ENCODE data around the gene KAZN.

DNA sequence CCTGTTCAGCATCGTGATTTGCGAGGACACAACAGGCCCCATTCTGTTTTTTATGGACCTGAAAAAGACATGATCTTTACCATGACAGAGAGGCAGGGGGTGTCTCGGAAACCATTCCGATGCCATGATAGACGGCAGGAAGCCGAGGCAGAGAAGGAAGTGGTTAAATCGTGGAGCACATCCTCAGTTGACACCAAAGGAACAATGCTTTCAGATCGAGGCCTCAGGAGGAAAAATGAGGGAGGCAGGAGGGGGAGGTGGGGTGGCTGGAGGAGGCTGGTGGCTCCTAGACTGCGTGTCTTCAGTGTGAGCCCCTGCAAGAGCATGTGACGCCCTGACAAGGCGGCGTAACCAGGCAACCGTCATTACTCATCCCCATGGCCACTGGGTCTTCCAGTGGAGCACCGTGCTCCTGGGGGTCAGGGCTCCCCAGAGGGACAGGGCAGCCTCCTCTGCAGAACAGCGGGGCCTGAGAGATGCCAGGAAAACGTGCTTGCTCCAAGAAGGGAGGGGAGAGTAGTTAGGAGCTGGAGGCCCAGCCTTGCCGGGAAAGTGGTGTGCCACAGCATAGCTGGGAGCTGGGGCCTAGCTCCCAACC, 382.2 kb downstream of the KAZN start:
- TF ChIP-seq, protein P1, sequence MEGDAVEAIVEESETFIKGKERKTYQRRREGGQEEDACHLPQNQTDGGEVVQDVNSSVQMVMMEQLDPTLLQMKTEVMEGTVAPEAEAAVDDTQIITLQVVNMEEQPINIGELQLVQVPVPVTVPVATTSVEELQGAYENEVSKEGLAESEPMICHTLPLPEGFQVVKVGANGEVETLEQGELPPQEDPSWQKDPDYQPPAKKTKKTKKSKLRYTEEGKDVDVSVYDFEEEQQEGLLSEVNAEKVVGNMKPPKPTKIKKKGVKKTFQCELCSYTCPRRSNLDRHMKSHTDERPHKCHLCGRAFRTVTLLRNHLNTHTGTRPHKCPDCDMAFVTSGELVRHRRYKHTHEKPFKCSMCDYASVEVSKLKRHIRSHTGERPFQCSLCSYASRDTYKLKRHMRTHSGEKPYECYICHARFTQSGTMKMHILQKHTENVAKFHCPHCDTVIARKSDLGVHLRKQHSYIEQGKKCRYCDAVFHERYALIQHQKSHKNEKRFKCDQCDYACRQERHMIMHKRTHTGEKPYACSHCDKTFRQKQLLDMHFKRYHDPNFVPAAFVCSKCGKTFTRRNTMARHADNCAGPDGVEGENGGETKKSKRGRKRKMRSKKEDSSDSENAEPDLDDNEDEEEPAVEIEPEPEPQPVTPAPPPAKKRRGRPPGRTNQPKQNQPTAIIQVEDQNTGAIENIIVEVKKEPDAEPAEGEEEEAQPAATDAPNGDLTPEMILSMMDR (IDR thresholded peaks at IDR 0.05), result no peak
- no peak for TF ChIP-seq POLR2A (IDR thresholded peaks at IDR 0.05)
- peak in 1 of 3 donors; percentile 10 for TF ChIP-seq POLR2AphosphoS5 (IDR thresholded peaks at IDR 0.05)
